ENCODE data around the gene SIGLEC10.

DNA sequence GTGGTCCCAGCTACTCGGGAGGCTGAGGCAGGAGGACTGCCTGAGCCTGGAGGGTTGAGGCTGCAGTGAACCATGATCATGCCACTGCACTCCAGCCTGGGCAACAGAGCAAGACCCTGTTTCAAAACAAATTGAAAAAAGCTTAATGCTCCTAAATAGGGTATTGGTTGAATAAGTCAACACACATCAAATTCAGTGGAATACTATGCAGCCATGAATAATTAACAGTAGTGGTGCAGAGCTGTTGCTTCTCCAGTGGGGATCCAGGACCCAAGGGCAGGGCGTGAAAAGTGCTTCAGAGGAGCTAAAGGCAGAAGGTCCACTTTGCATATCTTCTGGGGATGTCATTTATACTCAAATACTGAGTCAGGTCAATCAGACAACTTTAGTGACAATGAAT lies 22.6 kb upstream of the SIGLEC10 start:
- TF ChIP-seq CTCF (IDR thresholded peaks at IDR 0.05; ENCODE audit: insufficient read depth, low read depth, low read length) (no peak), EZH2 (IDR thresholded peaks at IDR 0.05; ENCODE audit: insufficient read depth, low read length) (no peak)

All from astrocyte (in vitro differentiated cells and primary cell).